Activated T-helper 17 cell treated with anti-CD3 and anti-CD28 coated beads, Interleukin-2, amount 50 U/mL, for 72 hours (primary cell): ENCODE measurements around the gene COL5A1. TPM values are rescaled to one million over a fixed set of nuclear protein-coding genes. Genes with fewer than 3 reads are reported as not detected.

ENCODE experiments used
- total RNA-seq, 2 donors: library from RNA; stranded (reverse); gene quantifications; one replicate each; pipeline ENCODE4 v1.2.3, GENCODE V29; 2022

The COL5A1 gene
- total RNA-seq, 2 donors from 2014 or later: 0.50 to 1.3 TPM

Other genes starting within 250 kb of the COL5A1 start
- gene FCN2, start 239.0 kb downstream of the COL5A1 start, total RNA-seq: not detected